Umbilical cord (tissue), 2 donors: ENCODE data around the gene OSBPL10. TPM values are rescaled to one million over a fixed set of nuclear protein-coding genes. Genes with fewer than 3 reads are reported as not detected.
A peak's percentile ranks its signal among the peaks of the same experiment; 100 is the strongest.
"Not testable (repeated sequence)": the region's sequence is repeated elsewhere in the genome, so short reads cannot be mapped to it uniquely, and the experiment has no call there.

Source experiments
- DNase-seq: peaks from one replicate; pipeline ENCODE4 v3.0.0-alpha.2; 2015; ENCODE audit warnings: low spot score
- total RNA-seq: library from RNA; depleted of rRNA; stranded (reverse); fragments of >200 nt; gene quantifications from one replicate; pipeline ENCODE4 v1.2.3, GENCODE V29; 2014; ENCODE audit warnings: low replicate concordance; ENCODE audit not compliant: insufficient read depth

The OSBPL10 gene, protein sequence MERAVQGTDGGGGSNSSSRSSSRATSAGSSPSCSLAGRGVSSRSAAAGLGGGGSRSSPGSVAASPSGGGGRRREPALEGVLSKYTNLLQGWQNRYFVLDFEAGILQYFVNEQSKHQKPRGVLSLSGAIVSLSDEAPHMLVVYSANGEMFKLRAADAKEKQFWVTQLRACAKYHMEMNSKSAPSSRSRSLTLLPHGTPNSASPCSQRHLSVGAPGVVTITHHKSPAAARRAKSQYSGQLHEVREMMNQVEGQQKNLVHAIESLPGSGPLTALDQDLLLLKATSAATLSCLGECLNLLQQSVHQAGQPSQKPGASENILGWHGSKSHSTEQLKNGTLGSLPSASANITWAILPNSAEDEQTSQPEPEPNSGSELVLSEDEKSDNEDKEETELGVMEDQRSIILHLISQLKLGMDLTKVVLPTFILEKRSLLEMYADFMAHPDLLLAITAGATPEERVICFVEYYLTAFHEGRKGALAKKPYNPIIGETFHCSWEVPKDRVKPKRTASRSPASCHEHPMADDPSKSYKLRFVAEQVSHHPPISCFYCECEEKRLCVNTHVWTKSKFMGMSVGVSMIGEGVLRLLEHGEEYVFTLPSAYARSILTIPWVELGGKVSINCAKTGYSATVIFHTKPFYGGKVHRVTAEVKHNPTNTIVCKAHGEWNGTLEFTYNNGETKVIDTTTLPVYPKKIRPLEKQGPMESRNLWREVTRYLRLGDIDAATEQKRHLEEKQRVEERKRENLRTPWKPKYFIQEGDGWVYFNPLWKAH
- total RNA-seq = 25.0 TPM

DNA sequence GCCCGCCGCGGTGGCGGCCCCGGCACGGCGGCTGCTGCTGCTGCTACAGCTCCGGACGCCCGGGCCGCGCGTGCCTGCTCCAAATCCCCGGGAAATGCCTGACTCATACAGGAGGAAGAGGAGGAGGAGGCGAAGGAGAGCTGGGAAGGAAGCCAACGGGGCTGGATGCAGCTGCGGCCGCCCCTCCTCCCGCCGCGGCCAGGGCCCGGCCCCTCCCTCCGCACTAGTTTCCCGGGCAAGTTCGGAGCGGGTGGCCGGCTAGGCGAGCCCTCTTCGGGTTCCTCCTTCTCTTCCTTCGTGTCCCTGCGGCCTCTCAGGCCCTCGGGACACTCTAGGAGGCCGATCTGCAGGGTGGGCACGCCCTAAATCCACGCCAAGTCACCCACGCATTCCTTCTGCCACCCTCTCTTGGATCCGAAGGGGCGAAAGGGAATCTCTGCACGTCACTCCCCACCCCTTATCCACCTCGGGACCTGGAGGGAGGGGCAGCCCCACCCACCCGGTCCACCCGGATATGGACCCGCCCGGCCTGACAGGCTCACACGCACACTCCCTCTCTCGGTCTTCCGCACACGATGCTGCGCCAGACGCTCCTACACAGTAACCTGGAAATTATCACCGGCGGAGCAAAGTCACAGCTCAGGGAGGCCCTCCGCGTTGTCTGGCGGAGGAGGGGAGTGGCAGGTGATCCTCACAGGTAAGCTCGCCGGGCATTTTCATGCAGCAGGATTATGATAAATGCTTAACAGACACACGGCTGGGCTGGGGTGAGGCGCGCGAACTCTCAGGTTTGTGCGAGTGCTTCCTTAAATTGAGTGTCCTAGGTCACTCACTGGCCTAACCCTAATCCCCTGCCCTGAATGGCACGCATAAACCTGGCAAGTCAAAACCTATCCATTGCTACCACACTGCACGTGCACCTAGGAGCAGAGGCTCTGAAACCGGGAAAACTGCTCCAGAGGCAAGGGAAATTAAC is at the start of gene OSBPL10, which contains the start of gene ZNF860:
TSS of gene OSBPL10 (minus strand) at position 57 of the 976 bp plus-strand sequence. CDS start 83 bp downstream, outside the sequence.
TSS of gene ZNF860 (plus strand) at position 545 of the 976 bp plus-strand sequence. CDS start 7,330 bp downstream, outside the sequence.
- DNase-seq = peak; percentile 97

DNA sequence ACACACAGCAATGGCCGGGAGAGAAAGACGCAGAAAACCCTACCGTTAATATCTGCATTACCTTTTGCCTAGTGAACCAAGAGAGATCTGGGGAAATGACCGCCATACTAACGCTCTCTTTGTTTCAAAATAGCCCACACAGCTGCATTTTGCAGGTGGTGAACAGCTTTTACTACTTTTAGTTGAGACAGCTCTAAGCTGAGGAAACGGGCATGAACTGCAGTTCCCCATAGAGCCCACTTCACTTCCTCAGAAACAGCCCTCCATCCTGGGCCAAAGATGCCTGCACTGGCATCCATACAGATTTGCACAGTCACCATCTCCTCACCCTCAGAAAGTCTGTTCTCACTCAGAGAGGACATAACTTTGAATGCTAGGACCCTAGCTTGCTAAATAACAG is 45.5 kb upstream of the OSBPL10 start:
- DNase-seq = no peak

DNA sequence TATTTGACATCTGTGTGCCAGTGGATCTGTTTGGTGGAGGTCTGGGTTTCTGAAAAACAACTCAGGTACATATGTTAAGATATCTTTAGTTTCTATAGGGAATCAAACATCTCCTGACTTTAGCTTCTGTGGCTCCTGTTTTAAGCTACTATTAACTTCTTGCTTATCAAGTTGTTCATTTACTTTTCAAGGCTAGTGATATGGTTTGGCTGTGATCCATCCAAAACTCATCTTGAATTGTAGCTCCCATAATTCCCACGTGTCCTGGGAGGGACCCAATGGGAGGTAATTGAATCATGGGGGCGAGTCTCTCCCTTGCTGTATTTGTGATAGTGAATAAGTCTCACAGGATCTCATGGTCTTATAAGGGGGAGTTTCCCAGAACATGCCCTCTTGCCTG is 41.9 kb upstream of the OSBPL10 start:
- DNase-seq = no peak

DNA sequence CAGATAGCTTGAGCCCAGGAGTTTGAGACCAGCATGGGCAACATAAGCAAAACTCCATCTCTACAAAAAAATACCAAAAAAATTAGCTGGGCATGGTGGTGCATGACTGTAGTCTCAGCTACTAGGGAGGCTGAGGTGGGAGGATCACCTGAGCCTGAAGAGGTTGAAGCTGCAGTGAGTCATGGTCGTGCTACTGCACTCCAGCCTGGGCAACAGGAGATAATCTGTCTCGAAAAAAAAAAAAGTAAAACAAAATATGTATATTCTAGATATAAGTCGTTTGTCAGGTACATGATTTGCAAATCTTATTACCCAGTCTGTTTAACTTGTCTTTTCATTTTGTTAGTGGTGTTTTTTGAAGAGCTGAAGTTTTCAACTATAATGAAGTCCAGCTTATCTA is 40.7 kb upstream of the OSBPL10 start:
- no peak for DNase-seq

DNA sequence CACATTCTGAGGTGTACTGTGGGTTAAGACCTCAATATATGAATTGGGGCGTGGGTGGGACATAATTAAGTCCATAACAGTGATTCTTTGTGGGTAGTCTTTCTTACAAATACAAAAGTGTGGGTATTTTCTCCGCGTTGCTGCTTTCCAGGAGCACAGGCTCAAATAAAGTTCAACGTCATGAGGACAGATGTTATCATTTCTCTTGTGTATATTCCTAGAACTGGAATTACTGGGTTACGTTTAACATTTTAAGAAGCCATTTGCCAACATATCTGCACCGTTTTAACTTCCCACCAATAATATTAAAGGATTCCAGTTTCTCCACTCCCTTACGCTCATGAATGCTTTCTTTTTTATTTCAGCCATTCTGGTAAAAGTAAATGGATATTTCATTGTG is 40.1 kb upstream of the OSBPL10 start:
- no peak for DNase-seq

DNA sequence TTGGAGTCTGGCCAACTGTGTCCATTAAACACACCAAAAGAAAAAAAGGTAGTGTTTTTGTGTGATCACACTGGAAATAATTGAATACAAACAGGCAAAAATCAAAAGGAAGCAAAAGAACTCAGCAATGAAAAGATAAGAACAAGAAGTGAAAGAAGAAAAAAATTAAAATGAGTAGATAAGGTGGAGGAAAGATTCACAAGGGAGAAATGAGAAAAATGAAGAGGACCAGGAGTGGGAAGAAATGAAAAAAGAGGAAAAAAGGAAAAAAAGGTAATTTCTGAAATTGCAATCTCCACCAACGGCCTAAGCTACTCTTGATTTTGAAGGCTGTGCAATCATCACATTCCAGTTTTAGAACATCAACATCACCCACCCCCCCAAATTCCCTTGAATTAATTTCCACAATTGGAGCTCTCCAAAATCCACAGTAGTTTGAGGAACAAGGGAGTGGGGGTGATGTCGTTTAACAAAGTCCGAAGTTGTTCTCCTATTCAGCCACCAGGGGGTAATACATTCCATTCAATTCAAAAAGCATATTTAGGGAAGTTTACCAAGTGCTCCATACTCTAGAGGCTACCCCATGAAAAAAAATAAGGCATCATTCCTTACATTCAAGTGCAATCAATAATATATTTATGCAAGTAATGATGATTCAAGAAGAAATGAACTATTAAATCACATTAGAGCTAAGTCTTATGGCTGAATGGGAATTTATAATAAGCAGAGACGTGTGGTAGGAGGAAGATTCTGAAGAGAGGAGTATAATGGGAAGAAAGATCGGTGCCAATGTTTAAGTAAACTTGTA is 37.9 kb upstream of the OSBPL10 start:
- peak; percentile 65 for DNase-seq

DNA sequence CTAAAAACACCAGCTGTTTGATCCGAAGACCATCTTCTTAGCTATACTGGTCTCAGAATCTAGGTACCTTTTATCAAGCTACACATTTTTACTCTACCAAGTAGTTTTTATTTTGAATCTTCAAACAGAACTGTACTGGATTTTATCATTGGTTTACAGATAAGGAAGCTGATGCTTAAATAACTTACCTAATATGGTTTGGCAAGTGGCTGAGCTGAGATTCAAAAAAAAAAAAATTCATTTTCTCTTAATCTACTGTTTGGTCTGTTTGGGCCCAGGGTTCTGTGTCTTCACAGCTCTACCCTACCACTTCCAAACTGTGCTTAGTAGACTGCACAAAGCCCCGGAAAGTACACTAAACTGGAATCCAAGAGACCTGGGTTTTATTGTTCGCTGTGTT is 36.2 kb upstream of the OSBPL10 start:
- DNase-seq = peak; percentile 83

DNA sequence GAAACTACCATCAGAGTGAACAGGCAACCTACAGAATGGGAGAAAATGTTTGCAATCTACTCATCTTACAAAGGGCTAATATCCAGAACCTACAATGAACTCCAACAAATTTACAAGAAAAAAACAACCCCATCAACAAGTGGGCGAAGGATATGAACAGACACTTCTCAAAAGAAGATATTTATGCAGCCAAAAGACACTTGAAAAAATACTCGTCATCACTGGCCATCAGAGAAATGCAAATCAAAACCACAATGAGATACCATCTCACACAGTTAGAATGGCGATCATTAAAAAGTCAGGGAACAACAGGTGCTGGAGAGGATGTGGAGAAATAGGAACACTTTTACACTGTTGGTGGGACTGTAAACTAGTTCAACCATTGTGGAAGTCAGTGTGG is 34.6 kb upstream of the OSBPL10 start:
- not testable (repeated sequence) for DNase-seq

DNA sequence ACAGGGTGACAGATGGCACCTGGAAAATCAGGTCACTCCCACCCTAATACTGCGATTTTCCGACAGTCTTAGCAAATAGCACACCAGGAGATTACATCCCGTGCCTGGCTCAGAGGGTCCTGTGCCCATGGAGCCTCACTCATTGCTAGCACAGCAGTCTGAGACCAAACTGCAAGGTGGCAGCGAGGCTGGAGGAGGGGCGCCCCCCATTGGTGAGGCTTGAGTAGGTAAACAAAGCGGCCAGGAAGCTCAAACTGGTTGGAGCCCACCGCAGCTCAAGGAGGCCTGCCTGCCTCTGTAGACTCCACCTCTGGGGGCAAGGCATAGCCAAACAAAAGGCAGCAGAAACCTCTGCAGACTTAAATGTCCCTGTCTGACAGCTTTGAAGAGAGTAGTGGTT is 29.6 kb upstream of the OSBPL10 start:
- DNase-seq = not testable (repeated sequence)

DNA sequence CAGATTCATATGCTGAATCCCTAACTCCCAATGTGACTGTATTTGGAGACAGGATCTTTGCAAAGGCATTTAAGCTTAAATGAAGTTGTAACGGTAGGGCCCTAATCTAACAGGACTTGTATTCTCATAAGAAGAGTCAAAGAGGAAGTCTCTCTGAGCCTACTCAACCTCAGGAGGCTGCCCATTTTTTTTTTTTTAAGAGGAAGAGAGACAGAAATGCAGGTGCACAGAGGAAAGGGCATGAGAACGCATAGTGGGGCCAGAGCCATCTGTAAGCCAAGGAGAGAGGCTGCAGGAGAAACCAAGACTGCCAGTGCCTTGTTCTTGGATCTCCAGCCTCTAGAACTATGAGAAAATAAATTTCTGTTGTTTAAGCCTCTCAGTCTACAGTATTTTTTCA is 28.9 kb upstream of the OSBPL10 start:
- DNase-seq = no peak

DNA sequence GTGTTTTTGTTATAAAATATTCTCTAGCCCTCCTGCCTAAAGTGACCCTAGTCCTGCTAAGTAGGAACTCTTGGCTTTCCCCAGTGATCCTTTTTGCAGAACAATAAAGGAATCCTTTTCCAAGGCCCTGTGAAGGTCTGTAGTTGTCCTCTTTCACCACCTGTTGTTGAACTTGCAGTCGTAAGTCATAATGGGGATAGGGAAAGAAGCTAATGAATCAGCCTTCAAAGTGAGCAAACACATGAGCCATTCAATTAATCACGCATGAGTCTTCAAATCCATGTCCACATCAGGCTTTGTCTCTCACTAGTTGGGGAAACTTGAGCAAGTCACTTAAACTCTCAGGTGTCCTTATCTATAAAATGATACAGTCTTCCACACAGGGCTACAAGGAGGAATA is 28.0 kb upstream of the OSBPL10 start:
- no peak for DNase-seq

DNA sequence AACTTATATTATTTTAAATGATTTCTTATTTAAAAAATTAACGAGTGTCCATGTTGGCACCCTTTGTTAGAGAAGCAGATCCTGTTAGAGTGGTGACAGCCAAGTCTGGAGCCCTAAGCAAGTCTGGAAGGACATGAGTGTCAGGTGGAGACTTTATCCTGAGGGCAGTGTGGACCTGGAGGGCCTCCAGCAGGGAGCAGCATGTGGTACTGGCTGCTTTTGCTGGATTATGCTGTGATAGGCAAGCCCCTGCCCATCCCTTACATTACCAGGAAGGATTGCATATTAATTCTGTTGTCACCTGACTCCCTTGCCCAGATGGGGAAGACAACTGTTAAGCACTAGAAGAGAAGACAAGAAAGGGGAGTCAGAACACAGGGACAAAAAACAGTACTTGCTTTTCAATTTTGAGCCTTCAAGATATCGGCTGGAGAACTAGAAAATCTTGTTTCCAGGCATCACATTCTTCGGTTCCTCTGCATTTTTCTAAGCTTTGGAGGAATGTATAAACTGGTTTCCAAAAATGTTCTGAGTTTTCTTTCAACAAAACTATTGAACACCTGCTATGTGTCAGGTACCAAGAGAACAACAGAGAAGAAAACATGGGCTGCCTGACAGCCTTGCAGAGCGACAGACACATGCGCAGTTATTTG is 23.2 kb upstream of the OSBPL10 start:
- DNase-seq = peak; percentile 73

DNA sequence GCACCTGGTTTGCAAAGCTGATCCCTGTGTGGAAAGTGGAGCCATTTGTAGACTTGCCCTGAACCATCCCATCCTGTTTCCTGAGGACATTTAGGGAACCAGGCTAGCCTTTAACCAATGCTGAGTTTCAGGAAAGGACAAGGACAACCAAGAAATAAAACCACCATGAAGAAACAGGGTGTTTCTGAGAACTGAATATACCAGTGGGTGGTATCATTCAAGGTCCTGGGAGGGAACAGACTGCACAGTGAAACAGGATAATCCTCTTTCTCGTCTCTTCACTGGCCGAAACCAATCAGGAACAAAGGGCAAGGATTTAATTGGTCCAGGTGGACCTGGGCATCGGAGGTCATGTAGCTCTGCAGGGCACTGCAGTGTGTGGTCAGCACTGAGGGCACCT is 22.3 kb upstream of the OSBPL10 start:
- no peak for DNase-seq

DNA sequence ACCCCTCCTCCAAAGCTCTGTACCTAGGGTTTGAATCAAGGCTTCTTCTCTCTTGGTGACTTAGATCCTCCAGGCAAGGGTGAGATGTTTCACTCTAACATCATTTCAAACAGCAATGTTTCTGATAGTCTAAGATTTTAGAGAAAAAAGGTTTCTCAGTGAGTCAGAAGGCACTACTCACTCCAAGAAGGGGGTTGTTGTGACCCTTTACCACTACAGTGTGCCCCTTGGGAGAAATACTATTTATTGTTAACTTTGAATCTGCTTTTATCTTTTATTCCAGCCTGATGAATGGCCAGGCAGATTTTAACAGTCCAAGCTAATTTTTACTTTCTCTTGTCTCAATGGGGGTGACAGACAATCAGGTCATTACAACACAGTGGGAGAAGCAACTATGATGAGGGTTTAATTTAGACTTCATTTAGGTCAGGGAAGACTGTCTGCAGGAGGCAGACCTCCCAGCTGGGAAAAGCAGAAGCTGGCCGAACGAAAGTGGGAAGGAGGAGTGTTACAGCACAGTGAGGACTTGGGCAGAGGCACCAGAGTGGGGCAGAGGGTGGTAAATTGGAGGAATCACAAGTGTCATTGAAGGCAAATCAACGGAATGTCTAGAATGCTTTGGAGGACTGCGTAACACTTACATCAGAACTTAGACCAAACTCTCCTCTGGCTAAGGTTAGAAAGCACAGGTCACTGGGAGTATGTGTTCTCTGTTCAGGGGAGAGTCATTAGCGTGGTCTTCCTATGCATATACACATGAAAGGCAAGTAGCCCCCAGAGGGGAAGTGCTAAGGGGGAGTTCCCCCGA is 21.7 kb upstream of the OSBPL10 start:
- no peak for DNase-seq

DNA sequence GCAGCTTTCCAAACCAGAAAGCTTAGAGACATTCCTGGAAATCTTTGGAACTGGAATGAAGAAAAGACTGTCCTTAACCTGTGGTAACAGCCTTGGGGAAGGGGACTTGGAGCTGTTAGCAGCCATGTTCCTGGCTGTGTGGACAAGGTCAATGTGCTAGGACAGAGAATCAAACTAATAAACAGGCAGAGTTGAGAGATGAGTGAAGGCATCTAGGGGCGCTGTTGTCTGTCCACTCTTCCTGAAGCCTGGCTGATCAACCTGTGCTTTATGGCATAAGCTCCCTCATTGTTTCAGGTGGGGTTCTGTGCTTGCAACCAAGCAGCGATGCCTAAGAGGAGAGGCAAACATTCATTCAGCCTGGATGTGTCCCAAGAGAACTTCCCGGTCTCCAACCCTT is 19.8 kb upstream of the OSBPL10 start:
- DNase-seq = no peak

DNA sequence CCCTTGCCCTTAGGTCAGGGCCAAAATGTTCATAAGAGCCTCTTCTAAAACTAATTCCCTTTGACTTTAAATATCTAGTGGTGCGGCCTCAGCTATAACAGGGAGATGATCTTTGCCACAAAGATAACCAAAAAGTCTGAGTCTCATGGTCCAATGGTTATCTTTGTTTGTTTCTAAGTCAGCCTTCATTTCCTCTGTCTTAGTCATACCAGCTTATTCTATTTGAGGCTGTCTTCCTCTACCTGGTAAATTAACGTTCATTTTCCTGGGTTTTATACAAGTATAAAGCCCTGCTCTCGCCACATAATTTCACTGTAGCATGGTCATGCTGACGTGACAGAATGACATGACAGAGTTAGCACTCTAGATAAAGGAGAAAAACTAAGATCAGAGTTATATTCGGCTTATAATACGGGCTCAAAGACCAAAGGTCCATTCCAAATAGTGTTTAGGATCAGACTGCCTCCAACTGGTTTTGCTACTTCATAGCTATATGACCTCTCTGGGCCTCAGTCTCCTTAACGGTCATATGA is 18.9 kb upstream of the OSBPL10 start:
- DNase-seq = no peak

DNA sequence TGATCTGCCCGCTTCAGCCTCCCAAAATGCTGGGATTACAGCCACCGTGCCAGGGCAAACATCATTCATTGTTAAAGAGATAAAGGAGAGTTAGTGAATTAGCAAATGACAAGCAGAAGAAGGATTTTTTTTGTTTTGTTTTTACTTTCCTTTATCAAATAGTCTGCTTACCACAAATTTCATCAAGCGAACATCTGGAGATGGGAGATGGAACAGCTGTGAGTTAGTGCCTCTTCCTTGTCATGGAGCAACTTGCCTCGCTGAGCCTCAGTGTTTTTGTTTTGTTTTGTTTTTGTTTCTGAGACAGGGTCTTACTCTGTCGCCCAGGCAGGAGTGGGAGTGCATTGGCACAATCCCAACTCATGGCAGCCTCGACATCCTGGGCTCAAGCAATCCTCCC is 16.4 kb upstream of the OSBPL10 start:
- no peak for DNase-seq

DNA sequence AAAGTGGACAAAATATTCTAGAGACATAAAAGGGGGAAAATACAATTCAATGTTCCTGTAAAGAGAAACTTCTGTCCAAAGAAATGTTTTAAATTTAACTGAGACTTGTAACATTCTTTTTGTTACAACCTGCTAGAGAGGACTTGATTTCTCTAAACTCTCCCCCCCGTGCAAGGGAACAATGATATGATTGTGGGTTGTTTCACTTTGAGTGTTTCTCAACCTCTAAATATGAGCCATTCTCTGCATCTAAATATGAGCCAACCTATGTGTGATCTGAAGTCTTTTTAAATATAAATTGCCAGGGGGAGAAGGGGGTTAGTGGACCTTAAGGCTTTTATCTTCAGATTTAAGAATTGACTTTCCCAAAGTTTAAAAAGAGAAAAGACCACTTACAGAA is 15.1 kb upstream of the OSBPL10 start:
- DNase-seq = no peak

DNA sequence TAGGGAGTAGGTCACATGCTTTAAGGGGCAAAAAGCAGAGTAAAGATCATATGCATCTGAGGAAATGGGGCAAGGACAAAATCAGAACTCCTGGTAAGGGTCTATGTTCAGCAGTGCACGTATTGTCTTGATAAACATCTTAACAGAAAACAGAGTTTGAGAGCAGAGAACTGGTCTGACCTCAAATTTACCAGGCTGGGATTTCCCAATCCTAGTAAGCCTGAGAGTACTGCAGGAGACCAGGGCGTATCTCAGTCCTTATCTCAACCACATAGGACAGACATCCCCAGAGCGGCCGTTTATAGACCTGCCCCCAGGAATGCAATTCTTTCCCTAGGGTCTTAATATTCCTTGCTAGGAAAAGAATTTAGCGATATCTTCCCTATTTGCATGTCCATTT is 14.0 kb upstream of the OSBPL10 start:
- not testable (repeated sequence) for DNase-seq
